ENCODE data around the gene CPA1.

CPA1 gene

DNA sequence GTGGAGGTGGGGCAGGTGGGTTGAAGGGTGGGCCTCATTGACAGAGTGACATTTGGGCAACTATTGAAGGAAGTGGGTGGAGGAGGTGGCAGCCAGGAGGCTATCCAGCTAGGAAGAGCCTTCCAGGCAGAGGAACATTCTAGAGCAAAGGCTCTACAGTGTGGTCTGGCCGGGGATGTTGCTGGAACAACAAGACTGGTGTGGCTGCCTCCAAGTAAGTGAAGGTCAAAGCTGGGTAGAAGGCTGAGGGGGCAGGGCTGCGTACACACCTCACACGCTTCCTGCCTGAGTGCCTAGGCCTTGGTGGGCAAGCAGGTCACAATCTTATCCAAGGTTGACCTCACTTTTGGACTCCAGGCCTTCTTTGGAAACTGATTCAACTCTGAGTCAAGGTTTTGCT is 6.6 kb downstream of the CPA1 start:
- no peak for DNase-seq (ENCODE audit: low read depth in 1 of 2, low spot score in 1 of 2)
- TF ChIP-seq POLR2AphosphoS5 (IDR thresholded peaks at IDR 0.05; ENCODE audit: low read depth) (no peak), GABPA (IDR thresholded peaks at IDR 0.05; ENCODE audit: low read depth) (no peak), SPI1 (IDR thresholded peaks at IDR 0.05; ENCODE audit: borderline replicate concordance, low read depth) (no peak)
- TF ChIP-seq, protein P1, sequence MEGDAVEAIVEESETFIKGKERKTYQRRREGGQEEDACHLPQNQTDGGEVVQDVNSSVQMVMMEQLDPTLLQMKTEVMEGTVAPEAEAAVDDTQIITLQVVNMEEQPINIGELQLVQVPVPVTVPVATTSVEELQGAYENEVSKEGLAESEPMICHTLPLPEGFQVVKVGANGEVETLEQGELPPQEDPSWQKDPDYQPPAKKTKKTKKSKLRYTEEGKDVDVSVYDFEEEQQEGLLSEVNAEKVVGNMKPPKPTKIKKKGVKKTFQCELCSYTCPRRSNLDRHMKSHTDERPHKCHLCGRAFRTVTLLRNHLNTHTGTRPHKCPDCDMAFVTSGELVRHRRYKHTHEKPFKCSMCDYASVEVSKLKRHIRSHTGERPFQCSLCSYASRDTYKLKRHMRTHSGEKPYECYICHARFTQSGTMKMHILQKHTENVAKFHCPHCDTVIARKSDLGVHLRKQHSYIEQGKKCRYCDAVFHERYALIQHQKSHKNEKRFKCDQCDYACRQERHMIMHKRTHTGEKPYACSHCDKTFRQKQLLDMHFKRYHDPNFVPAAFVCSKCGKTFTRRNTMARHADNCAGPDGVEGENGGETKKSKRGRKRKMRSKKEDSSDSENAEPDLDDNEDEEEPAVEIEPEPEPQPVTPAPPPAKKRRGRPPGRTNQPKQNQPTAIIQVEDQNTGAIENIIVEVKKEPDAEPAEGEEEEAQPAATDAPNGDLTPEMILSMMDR (IDR thresholded peaks at IDR 0.05; ENCODE audit: insufficient read depth, low read length): no peak
- TF ChIP-seq, protein P2, sequence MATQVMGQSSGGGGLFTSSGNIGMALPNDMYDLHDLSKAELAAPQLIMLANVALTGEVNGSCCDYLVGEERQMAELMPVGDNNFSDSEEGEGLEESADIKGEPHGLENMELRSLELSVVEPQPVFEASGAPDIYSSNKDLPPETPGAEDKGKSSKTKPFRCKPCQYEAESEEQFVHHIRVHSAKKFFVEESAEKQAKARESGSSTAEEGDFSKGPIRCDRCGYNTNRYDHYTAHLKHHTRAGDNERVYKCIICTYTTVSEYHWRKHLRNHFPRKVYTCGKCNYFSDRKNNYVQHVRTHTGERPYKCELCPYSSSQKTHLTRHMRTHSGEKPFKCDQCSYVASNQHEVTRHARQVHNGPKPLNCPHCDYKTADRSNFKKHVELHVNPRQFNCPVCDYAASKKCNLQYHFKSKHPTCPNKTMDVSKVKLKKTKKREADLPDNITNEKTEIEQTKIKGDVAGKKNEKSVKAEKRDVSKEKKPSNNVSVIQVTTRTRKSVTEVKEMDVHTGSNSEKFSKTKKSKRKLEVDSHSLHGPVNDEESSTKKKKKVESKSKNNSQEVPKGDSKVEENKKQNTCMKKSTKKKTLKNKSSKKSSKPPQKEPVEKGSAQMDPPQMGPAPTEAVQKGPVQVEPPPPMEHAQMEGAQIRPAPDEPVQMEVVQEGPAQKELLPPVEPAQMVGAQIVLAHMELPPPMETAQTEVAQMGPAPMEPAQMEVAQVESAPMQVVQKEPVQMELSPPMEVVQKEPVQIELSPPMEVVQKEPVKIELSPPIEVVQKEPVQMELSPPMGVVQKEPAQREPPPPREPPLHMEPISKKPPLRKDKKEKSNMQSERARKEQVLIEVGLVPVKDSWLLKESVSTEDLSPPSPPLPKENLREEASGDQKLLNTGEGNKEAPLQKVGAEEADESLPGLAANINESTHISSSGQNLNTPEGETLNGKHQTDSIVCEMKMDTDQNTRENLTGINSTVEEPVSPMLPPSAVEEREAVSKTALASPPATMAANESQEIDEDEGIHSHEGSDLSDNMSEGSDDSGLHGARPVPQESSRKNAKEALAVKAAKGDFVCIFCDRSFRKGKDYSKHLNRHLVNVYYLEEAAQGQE (IDR thresholded peaks at IDR 0.05; ENCODE audit: insufficient replicate concordance, low read depth): no peak
- H3K4me3 ChIP-seq (replicated peaks; ENCODE audit: insufficient read depth, low read length): no peak overlapping the region
- no peak overlapping the region for H3K27ac ChIP-seq (replicated peaks)
- no peaks in the 10 kb centered on the region for H3K27me3 ChIP-seq (ENCODE audit: insufficient read depth, poor library complexity, severe bottlenecking)

DNA sequence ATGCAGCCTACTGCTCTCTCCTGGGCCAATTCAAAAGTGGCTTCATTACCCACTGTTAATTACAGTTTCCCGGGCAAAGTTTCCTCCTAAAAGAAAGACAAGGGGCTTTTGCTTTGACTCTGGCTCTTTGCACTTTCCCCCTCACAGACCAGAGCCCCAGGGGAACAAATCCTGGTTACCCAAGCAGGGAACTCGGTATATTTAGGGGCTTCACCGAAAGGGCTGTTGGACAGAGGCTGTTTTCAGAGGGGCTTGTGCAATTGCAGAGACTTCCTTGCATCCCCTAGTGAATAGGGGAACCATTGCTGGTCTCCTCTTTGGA is 7.0 kb downstream of the CPA1 start:
- no peak for DNase-seq (ENCODE audit: low read depth in 1 of 2, low spot score in 1 of 2)
- H3K4me3 ChIP-seq (replicated peaks; ENCODE audit: insufficient read depth, low read length): no peak overlapping the region
- TF ChIP-seq POLR2AphosphoS5 (IDR thresholded peaks at IDR 0.05; ENCODE audit: low read depth): no peak
- TF ChIP-seq, protein P2 (IDR thresholded peaks at IDR 0.05; ENCODE audit: insufficient replicate concordance, low read depth): no peak
- no peak for TF ChIP-seq SPI1 (IDR thresholded peaks at IDR 0.05; ENCODE audit: borderline replicate concordance, low read depth)
- TF ChIP-seq, protein P1 (IDR thresholded peaks at IDR 0.05; ENCODE audit: insufficient read depth, low read length): no peak
- TF ChIP-seq GABPA (IDR thresholded peaks at IDR 0.05; ENCODE audit: low read depth): no peak
- H3K27ac ChIP-seq (replicated peaks): no peak overlapping the region
- H3K27me3 ChIP-seq (ENCODE audit: insufficient read depth, poor library complexity, severe bottlenecking): no peaks in the 10 kb centered on the region

DNA sequence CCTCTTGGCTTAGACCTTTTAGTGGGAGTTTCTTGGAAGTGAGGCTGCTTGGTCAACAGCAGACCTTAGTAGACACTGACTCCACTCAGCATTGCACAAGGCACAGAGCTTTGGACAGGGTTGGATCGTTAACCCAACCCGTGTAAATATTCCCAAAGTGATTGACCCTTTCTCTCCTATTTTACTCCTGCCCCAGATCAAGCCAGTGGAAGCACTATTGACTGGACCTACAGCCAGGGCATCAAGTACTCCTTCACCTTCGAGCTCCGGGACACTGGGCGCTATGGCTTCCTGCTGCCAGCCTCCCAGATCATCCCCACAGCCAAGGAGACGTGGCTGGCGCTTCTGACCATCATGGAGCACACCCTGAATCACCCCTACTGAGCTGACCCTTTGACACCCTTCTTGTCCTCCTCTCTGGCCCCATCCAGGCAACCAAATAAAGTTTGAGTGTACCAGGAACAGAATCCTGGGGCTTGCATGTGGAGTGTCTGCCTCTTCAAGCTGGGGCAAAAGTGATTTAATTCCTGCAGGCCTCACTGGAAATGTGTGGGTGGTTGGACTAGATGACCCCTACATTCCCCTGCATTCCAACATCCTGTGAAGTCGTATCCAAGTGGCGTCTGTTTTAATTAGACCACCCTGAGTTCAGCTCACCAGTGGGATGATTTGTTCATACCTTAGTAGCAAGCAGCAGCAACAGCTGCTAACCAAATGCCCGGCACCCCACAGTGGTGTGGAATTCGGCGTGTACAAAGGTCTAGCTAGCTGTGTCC is 7.5 kb downstream of the CPA1 start:
- no peak for DNase-seq (ENCODE audit: low read depth in 1 of 2, low spot score in 1 of 2)
- Histone ChIP-seq H3K27ac (replicated peaks) (no peak overlapping the region), H3K4me3 (replicated peaks; ENCODE audit: insufficient read depth, low read length) (no peak overlapping the region), H3K27me3 (ENCODE audit: insufficient read depth, poor library complexity, severe bottlenecking) (no peaks in the 10 kb centered on the region)
- TF ChIP-seq SPI1 (IDR thresholded peaks at IDR 0.05; ENCODE audit: borderline replicate concordance, low read depth) (no peak), POLR2AphosphoS5 (IDR thresholded peaks at IDR 0.05; ENCODE audit: low read depth) (no peak), GABPA (IDR thresholded peaks at IDR 0.05; ENCODE audit: low read depth) (no peak)
- TF ChIP-seq, protein P2 (IDR thresholded peaks at IDR 0.05; ENCODE audit: insufficient replicate concordance, low read depth): no peak
- TF ChIP-seq, protein P1 (IDR thresholded peaks at IDR 0.05; ENCODE audit: insufficient read depth, low read length): no peak

Data from HL-60 (cell line).